Heart left ventricle (tissue), 16 donors: ENCODE results near the gene TRAFD1. TPM values are rescaled to one million over a fixed set of nuclear protein-coding genes. Genes with fewer than 3 reads are reported as not detected.
"Not testable (repeated sequence)": the region's sequence is repeated elsewhere in the genome, so short reads cannot be mapped to it uniquely, and the experiment has no call there.

Experiments used
- ATAC-seq, 4 donors: fragments of 200-7000 bp; cut with Tn5 transposase; one replicate each; pipeline ENCODE4 v1.9.1; 2020 to 2022; ENCODE audit warnings: moderate library complexity in 4 of 4, mild to moderate bottlenecking in 3 of 4, moderate number of reproducible peaks in 1 of 4
- DNase-seq, 5 donors: peaks; one replicate each; pipeline ENCODE4 v3.0.0-alpha.2; 2020
- H3K27ac ChIP-seq, 12 donors: fragments of 200-600 bp; sonication (generic) in 4 of 12; one replicate each; pipeline versions ENCODE4 v1.5.0 to v1.8.0; 2016 to 2022; ENCODE audit warnings: mild to moderate bottlenecking in 2 of 12
- H3K27me3 ChIP-seq, 9 donors: fragments of 200-600 bp; sonication (generic) in 2 of 9; one replicate each; pipeline versions ENCODE4 v1.5.1 to v1.8.0; 2016 to 2022; ENCODE audit warnings: mild to moderate bottlenecking in 3 of 9
- H3K36me3 ChIP-seq, 9 donors: fragments of 200-600 bp; sonication (generic) in 2 of 9; one replicate each; pipeline versions ENCODE4 v1.5.0 to v1.8.0; 2018 to 2022; ENCODE audit warnings: mild to moderate bottlenecking in 2 of 9
- H3K4me1 ChIP-seq, 12 donors: fragments of 200-600 bp; sonication (generic) in 4 of 12; one replicate each; pipeline versions ENCODE4 v1.5.0 to v1.8.0; 2016 to 2022; ENCODE audit warnings: mild to moderate bottlenecking in 3 of 12
- H3K4me3 ChIP-seq, 12 donors: fragments of 200-600 bp; sonication (generic) in 4 of 12; one replicate each; pipeline versions ENCODE4 v1.5.0 to v1.8.0; 2017 to 2022; ENCODE audit warnings: mild to moderate bottlenecking in 9 of 12, moderate library complexity in 4 of 12
- H3K9me3 ChIP-seq, 12 donors: fragments of 200-600 bp; sonication (generic) in 4 of 12; one replicate each; pipeline versions ENCODE4 v1.5.0 to v1.8.0; 2016 to 2022; ENCODE audit warnings: mild to moderate bottlenecking in 1 of 12
- POLR2A ChIP-seq, 2 donors: fragments of 450-650 bp; IDR thresholded peaks; one replicate each; pipeline ENCODE4 v1.6.1; 2017; ENCODE audit warnings: antibody characterized with exemption in 2 of 2, mild to moderate bottlenecking in 2 of 2, moderate library complexity in 2 of 2
- WGBS, 4 donors: extraction: QIAGEN DNeasy Blood & Tissue Kit in 2 of 4; methylation state at CpG; one replicate each; pipeline versions ENCODE4 v1.1.5 to v1.1.7; 2013 to 2018; 5-methylcytosine and 5-hydroxymethylcytosine counted together
- intact Hi-C, 10 donors: fragments of 100-400 bp; cut with DNase I; formaldehyde crosslinking; loops; one replicate each; pipeline versions ENCODE4 v1.11.1 to v1.14.2; 2022
- polyA plus RNA-seq, 2 donors: library from polyadenylated mRNA; stranded (reverse); fragments of 200-250 nt; gene quantifications; one replicate each; pipeline ENCODE4 v1.2.3, GENCODE V29; 2013
- total RNA-seq, 9 donors: library from RNA; depleted of rRNA in 2 of 9; stranded (reverse); fragments of >200 nt in 2 of 9; fragmentation: NEBNext Ultra II Directional in 3 of 9; extraction: Animal tissue kit (Norgen Biotek cat#: 25700) in 3 of 9; gene quantifications; one replicate each; pipeline versions ENCODE4 v1.1.0 to v1.2.4, GENCODE V29; 2016 to 2023
- TF ChIP-seq, protein P1 (sequence below), 12 donors: fragments of 200-600 bp; sonication (generic) in 4 of 12; IDR thresholded peaks; one replicate each; pipeline versions ENCODE4 v1.5.0 to v1.8.0; 2018 to 2022; ENCODE audit warnings: antibody characterized with exemption in 12 of 12, mild to moderate bottlenecking in 5 of 12
- donor health status: ischemic (EF 13 %, LVEDD 7.1; RV severe dilation, severe dysfunction).
- donor health status: healthy with polysubstance abuse.
- donor health status: DM: no; HTN: yes; CAD: no.
- donor health status: DM: no; HTN: no; CAD: no.
- donor health status: ischemic (EF 25% LVEDD 6.9; RV normal size, moderate dysfunction).
- donor health status: ischemic (EF 25% LVEDD 5.7; RV mildly dilated, moderate dysfunction).
- donor health status: healthy.
- donor health status: DM: yes; HTN: yes; CAD: no.
- donor health status: ischemic (EF 35%, LVEDD 5.7; RV mildly dilated, moderate dysfunction).
- donor health status: nonischemic (EF 11% LVEDD 7.7; RV severe dilation, severe dysfunction).
- donor health status: DM: yes; HTN: yes; CAD: no.
- donor health status: PGD.
- donor health status: ischemic (EF 29% LVEDD 5.4; RV normal size, mild dysfunction).
- donor health status: nonischemic (EF 23%, LVEDD 6.1; RV moderate dilation, normal function).

Gene TRAFD1
- total and polyA plus RNA-seq, 11 donors, result 6.7 to 84.7 (median 22.7) TPM

DNA sequence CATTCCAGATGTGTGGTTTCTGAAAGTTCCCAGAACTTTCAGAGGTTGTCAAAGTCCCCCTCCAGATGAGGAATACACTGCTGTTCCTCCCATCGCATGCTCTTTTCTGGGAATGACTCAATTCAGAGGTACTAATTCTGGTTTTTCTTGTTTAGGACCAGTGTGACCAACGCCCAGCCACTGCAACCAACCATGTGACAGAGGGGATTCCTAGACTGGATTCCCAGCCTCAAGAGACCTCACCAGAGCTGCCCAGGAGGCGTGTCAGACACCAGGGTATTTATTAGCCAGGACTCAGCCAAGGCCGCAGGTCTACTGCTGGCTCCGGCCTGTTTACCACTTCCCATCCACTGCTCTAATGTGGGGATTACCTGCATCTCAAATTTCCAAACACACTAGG is 24.2 kb downstream of the TRAFD1 start:
- Histone ChIP-seq H3K27ac (no peak overlapping the region), H3K4me1 (peaks cover 0 to 9% (median 0%) of the 10 kb centered on the region in 12 donors), H3K27me3 (no peaks in the 10 kb centered on the region), H3K36me3 (peaks cover 6 to 100% (median 96%) of the 10 kb centered on the region in 9 donors), H3K4me3 (no peak overlapping the region), H3K9me3 (no peaks in the 10 kb centered on the region)
- WGBS, 4 donors, result 91 to 98% (median 95%) methylated on average over 5 of the region's 5 CpGs
- TF ChIP-seq, protein P1, sequence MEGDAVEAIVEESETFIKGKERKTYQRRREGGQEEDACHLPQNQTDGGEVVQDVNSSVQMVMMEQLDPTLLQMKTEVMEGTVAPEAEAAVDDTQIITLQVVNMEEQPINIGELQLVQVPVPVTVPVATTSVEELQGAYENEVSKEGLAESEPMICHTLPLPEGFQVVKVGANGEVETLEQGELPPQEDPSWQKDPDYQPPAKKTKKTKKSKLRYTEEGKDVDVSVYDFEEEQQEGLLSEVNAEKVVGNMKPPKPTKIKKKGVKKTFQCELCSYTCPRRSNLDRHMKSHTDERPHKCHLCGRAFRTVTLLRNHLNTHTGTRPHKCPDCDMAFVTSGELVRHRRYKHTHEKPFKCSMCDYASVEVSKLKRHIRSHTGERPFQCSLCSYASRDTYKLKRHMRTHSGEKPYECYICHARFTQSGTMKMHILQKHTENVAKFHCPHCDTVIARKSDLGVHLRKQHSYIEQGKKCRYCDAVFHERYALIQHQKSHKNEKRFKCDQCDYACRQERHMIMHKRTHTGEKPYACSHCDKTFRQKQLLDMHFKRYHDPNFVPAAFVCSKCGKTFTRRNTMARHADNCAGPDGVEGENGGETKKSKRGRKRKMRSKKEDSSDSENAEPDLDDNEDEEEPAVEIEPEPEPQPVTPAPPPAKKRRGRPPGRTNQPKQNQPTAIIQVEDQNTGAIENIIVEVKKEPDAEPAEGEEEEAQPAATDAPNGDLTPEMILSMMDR (IDR thresholded peaks at IDR 0.05), result no peak
- TF ChIP-seq POLR2A (IDR thresholded peaks at IDR 0.05), result no peak
- ATAC-seq, result no peak
- DNase-seq, result no peak
- intact Hi-C loops, result no loop called here

DNA sequence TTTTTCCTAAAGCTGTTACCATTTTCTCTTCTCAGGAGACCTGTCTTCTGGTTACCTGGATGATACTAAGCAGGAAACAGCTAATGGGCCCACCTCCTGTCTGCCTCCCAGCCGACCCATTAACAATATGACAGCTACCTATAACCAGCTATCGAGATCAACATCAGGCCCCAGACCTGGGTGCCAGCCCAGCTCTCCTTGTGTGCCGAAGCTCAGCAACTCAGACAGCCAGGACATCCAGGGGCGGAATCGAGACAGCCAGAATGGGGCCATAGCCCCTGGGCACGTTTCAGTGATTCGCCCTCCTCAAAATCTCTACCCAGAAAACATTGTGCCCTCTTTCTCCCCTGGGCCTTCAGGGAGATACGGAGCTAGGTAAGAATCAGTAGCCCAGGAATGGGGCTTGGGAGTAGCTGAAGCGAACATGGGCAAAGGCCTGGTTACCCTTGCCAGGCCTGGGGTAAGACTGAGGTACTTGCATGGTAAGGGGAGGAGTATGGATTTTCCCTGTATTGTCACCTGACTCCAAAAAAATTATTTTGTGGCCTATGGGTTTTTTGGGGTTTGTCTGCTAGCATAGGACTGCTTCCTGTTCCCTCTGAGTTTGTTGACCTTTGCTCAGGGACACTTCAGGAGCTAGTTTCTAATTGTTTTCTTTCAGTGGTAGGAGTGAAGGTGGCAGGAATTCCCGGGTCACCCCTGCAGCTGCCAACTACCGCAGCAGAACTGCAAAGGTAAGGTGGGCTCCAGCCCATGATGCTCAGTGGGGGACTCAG is 26.6 kb downstream of the TRAFD1 start:
- Histone ChIP-seq H3K4me3 (no peak overlapping the region), H3K9me3 (peaks cover 0 to 13% (median 0%) of the 10 kb centered on the region in 12 donors), H3K27ac (no peak overlapping the region), H3K4me1 (peaks cover 0 to 7% (median 0%) of the 10 kb centered on the region in 12 donors), H3K36me3 (peaks cover 6 to 90% (median 76%) of the 10 kb centered on the region in 9 donors), H3K27me3 (no peaks in the 10 kb centered on the region)
- TF ChIP-seq POLR2A (IDR thresholded peaks at IDR 0.05), result no peak
- TF ChIP-seq, protein P1 (IDR thresholded peaks at IDR 0.05), result no peak
- intact Hi-C loops, result no loop called here
- ATAC-seq, result no peak
- DNase-seq, result peak in 1 of 5 donors; percentile 7
- 94 to 97% (median 96%) methylated on average over 11 of the region's 11 CpGs for WGBS, 4 donors

DNA sequence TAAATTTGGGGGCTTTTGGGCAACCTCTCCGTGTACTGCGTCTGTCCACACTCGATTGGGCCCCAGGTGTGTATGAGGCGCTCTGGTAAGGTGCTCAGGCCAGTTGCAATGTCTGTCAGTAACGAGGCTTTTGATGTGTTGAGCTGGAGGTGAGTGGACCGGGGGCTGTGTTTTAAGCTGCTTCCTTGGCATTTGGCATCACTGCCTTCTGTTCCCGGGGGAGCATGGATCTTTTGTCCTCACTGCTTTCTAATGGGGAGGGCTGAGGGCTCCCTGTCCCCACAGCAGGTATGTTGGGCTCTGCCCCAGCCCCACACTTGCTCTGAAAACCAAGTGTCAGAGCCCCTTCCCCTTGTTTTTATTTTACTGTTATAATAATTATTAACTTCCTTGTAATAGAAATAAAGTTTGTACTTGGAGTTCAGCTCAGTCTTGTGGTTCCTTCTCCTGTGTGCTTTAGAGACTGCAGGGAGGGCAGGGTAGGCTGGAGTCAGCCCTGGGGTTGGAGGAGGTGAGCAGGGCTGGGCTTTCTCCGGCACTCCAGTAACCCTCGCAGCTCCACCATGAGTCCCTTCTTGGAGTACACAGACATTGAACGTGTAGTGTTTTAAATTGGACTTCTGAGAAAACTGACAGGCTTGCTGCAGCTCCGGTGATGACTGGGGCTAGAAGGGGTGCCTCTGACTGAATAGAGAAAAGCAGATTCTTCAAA is 28.0 kb downstream of the TRAFD1 start:
- no peaks in the 10 kb centered on the region for H3K4me1 ChIP-seq
- no peak overlapping the region for H3K27ac ChIP-seq
- 84 to 88% (median 86%) methylated on average over 11 of the region's 11 CpGs for WGBS, 4 donors
- TF ChIP-seq, protein P1 (IDR thresholded peaks at IDR 0.05), result no peak
- TF ChIP-seq POLR2A (IDR thresholded peaks at IDR 0.05), result no peak
- H3K4me3 ChIP-seq, result no peak overlapping the region
- peaks cover 0 to 17% (median 0%) of the 10 kb centered on the region in 12 donors for H3K9me3 ChIP-seq
- H3K27me3 ChIP-seq, result no peaks in the 10 kb centered on the region
- no peak for ATAC-seq
- intact Hi-C loops, result no loop called here
- peaks cover 2 to 86% (median 66%) of the 10 kb centered on the region in 9 donors for H3K36me3 ChIP-seq
- no peak for DNase-seq

DNA sequence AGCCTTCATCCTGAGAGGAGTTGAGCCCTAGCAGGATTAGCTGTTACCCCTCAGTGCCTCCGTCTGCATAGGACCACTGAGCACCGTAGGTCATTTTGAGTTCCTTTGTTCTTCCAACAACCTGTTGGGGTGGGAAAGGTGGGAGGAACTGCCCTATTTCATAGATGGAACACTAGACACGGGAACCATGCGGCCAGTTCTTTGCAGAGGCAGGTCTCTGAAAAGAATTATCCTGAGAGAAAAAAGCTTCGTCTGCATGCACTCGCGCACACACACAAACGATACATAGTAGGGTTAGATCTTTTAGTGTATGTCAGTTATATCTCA is 28.5 kb downstream of the TRAFD1 start:
- Histone ChIP-seq H3K36me3 (peaks cover 0 to 86% (median 64%) of the 10 kb centered on the region in 9 donors), H3K4me1 (no peaks in the 10 kb centered on the region), H3K9me3 (peaks cover 0 to 22% (median 0%) of the 10 kb centered on the region in 12 donors), H3K27me3 (no peaks in the 10 kb centered on the region), H3K27ac (no peak overlapping the region), H3K4me3 (no peak overlapping the region)
- DNase-seq (no peak), ATAC-seq (no peak)
- TF ChIP-seq, protein P1 (IDR thresholded peaks at IDR 0.05), result no peak
- TF ChIP-seq POLR2A (IDR thresholded peaks at IDR 0.05), result no peak
- intact Hi-C loops, result no loop called here
- WGBS, 4 donors, result 94 to 97% (median 96%) methylated on average over 8 of the region's 8 CpGs

DNA sequence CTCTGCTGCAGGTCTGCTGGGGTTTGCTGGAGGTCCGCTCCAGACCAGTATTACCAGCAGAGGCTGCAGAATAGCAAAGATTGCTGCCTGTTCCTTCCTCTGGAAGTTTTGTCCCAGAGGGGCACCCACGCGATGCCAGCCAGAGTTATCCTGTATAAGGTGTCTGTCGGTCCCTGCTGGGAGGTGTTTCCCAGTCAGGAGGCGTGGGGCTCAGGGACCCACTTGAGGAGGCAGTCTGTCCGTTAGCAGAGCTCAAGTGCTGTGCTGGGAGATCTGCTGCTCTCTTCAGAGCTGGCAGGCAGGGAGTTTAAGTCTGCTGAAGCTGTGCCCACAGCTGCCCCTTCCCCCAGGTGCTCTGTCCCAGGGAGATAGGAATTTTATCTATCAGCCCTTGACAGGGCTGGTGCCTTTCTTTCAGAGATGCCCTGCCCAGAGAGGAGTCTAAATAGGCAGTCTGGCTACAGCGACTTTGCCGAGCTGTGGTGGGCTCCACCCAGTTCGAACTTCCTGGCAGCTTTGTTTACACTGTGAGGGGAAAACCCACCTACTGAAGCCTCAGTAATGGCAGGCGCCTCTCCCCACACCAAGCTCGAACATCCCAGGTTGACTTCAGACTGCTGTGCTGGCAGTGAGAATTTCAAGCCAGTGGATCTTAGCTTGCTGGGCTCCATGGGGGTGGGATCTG is 33.2 kb downstream of the TRAFD1 start:
- H3K27ac ChIP-seq, intact Hi-C loops, H3K4me3 ChIP-seq, H3K27me3 ChIP-seq, H3K4me1 ChIP-seq, ATAC-seq: not testable (repeated sequence)
- Histone ChIP-seq H3K36me3 (peaks cover 0 to 85% (median 63%) of the 10 kb centered on the region in 9 donors), H3K9me3 (peaks cover 0 to 22% (median 0%) of the 10 kb centered on the region in 12 donors)
- peak in 1 of 5 donors; percentile 30 for DNase-seq
- 87 to 94% (median 93%) methylated on average over 9 to 11 of the region's 11 CpGs for WGBS, 4 donors
